ENCODE results near the gene RAI14. TPM values are rescaled to one million over a fixed set of nuclear protein-coding genes. Genes with fewer than 3 reads are reported as not detected.

Gene RAI14
- total and polyA plus RNA-seq, 4 donors, result 16.7 to 91.5 (median 49.3) TPM

- Histone ChIP-seq H3K4me1 (ENCODE audit: control insufficient read depth in 5 of 5, insufficient read depth in 5 of 5, low read length in 5 of 5) (peaks cover 0 to 3% (median 2%) of the 10 kb centered on the region in 5 donors), H3K4me3 (no peak overlapping the region), H3K27me3 (ENCODE audit: control insufficient read depth in 3 of 3, insufficient read depth in 3 of 3, low read length in 2 of 3) (no peaks in the 10 kb centered on the region), H3K9ac (ENCODE audit: insufficient read depth in 1 of 2, low read length in 2 of 2) (no peak overlapping the region), H3K9me3 (ENCODE audit: control insufficient read depth in 4 of 4, insufficient read depth in 3 of 4, low read length in 3 of 4) (no peaks in the 10 kb centered on the region), H3K36me3 (ENCODE audit: control insufficient read depth in 4 of 4, insufficient read depth in 4 of 4, low read length in 4 of 4) (peaks cover 0 to 8% (median 0%) of the 10 kb centered on the region in 4 donors), H3K27ac (ENCODE audit: low read depth in 1 of 2, low read length in 1 of 2) (no peak overlapping the region)
- ATAC-seq (ENCODE audit: insufficient read depth, low FRiP score), result no peak
- no peak for DNase-seq
- no peak for TF ChIP-seq CTCF (IDR thresholded peaks at IDR 0.05; ENCODE audit: control extremely low read depth, extremely low read depth)
- 88 to 91% methylated on average over 5 of the region's 5 CpGs for WGBS, 2 donors
Measured at GRCh38 chr5:34667705-34668104, 11.6 kb downstream of the RAI14 start.

- Histone ChIP-seq H3K9me3 (ENCODE audit: control insufficient read depth in 4 of 4, insufficient read depth in 3 of 4, low read length in 3 of 4) (no peaks in the 10 kb centered on the region), H3K27me3 (ENCODE audit: control insufficient read depth in 3 of 3, insufficient read depth in 3 of 3, low read length in 2 of 3) (no peaks in the 10 kb centered on the region), H3K27ac (ENCODE audit: low read depth in 1 of 2, low read length in 1 of 2) (no peak overlapping the region), H3K4me3 (no peak overlapping the region), H3K4me1 (ENCODE audit: control insufficient read depth in 5 of 5, insufficient read depth in 5 of 5, low read length in 5 of 5) (peaks cover 0 to 14% (median 3%) of the 10 kb centered on the region in 5 donors), H3K9ac (ENCODE audit: insufficient read depth in 1 of 2, low read length in 2 of 2) (no peak overlapping the region), H3K36me3 (ENCODE audit: control insufficient read depth in 4 of 4, insufficient read depth in 4 of 4, low read length in 4 of 4) (peaks cover 0 to 8% (median 0%) of the 10 kb centered on the region in 4 donors)
- no peak for DNase-seq
- WGBS, 2 donors, result 61 to 76% methylated on average over 7 of the region's 7 CpGs
- ATAC-seq (ENCODE audit: insufficient read depth, low FRiP score), result no peak
- no peak for TF ChIP-seq CTCF (IDR thresholded peaks at IDR 0.05; ENCODE audit: control extremely low read depth, extremely low read depth)
Measured at GRCh38 chr5:34669931-34670516, 13.9 kb downstream of the RAI14 start.

- H3K9ac ChIP-seq (ENCODE audit: insufficient read depth in 1 of 2, low read length in 2 of 2), result no peak overlapping the region
- H3K36me3 ChIP-seq (ENCODE audit: control insufficient read depth in 4 of 4, insufficient read depth in 4 of 4, low read length in 4 of 4), result peaks cover 0 to 6% (median 0%) of the 10 kb centered on the region in 4 donors
- peaks cover 0 to 14% (median 3%) of the 10 kb centered on the region in 5 donors for H3K4me1 ChIP-seq (ENCODE audit: control insufficient read depth in 5 of 5, insufficient read depth in 5 of 5, low read length in 5 of 5)
- no peak for DNase-seq
- no peaks in the 10 kb centered on the region for H3K9me3 ChIP-seq (ENCODE audit: control insufficient read depth in 4 of 4, insufficient read depth in 3 of 4, low read length in 3 of 4)
- H3K27me3 ChIP-seq (ENCODE audit: control insufficient read depth in 3 of 3, insufficient read depth in 3 of 3, low read length in 2 of 3), result no peaks in the 10 kb centered on the region
- WGBS, 2 donors, result 83 to 87% methylated on average over 1 of the region's 1 CpG
- H3K27ac ChIP-seq (ENCODE audit: low read depth in 1 of 2, low read length in 1 of 2), result no peak overlapping the region
- no peak for TF ChIP-seq CTCF (IDR thresholded peaks at IDR 0.05; ENCODE audit: control extremely low read depth, extremely low read depth)
- ATAC-seq (ENCODE audit: insufficient read depth, low FRiP score), result no peak
- no peak overlapping the region for H3K4me3 ChIP-seq
Measured at GRCh38 chr5:34672196-34672595, 16.1 kb downstream of the RAI14 start.

Measured in lung (tissue), 12 donors.